ENCODE data around the gene DCP1B.
"Not testable (repeated sequence)": the region's sequence is repeated elsewhere in the genome, so short reads cannot be mapped to it uniquely, and the experiment has no call there.

The DCP1B gene

GRCh38 chr12:1974812-1975211 lies 29.4 kb downstream of the DCP1B start:
- no peak for DNase-seq

GRCh38 chr12:1972856-1973317 lies 31.4 kb downstream of the DCP1B start:
- DNase-seq: peak; percentile 3 to 36

- DNase-seq: no peak
Observed at GRCh38 chr12:1972260-1972659, 32.0 kb downstream of the DCP1B start.

- DNase-seq: no peak
Observed at GRCh38 chr12:1970331-1970900, 33.8 kb downstream of the DCP1B start.

- no peak for DNase-seq
Observed at GRCh38 chr12:1966561-1967226, 37.6 kb downstream of the DCP1B start.

- no peak for DNase-seq
Observed at GRCh38 chr12:1965916-1966315, 38.3 kb downstream of the DCP1B start.

GRCh38 chr12:1962051-1963020 lies 41.9 kb downstream of the DCP1B start:
- no peak for DNase-seq

- no peak for DNase-seq
Observed at GRCh38 chr12:1956716-1957115, 47.5 kb downstream of the DCP1B start.

GRCh38 chr12:1949771-1950470 lies 54.3 kb downstream of the DCP1B start:
- DNase-seq: no peak

GRCh38 chr12:1948883-1949282 lies 55.4 kb downstream of the DCP1B start:
- no peak for DNase-seq

- no peak for DNase-seq
Observed at GRCh38 chr12:1947081-1947480, 57.2 kb downstream of the DCP1B start.

- no peak for DNase-seq
Observed at GRCh38 chr12:1946296-1946695, 58.0 kb downstream of the DCP1B start.

- DNase-seq: not testable (repeated sequence)
Observed at GRCh38 chr12:1945502-1945901, 58.8 kb downstream of the DCP1B start.

- peak; percentile 84 to 93 for DNase-seq
Observed at GRCh38 chr12:1939801-1940607, 64.3 kb downstream of the DCP1B start.

GRCh38 chr12:1939331-1939730 lies 64.9 kb downstream of the DCP1B start:
- no peak for DNase-seq

- no peak for DNase-seq
Observed at GRCh38 chr12:1937481-1938224, 66.6 kb downstream of the DCP1B start.

- peak; percentile 83 to 91 for DNase-seq
Observed at GRCh38 chr12:1936406-1937320, 67.6 kb downstream of the DCP1B start.

GRCh38 chr12:1935700-1936378 lies 68.4 kb downstream of the DCP1B start:
- DNase-seq: peak in 1 of 2 donors; percentile 53

GRCh38 chr12:1935242-1935641 lies 69.0 kb downstream of the DCP1B start:
- no peak for DNase-seq
